ENCODE results near the gene PBOV1.

The PBOV1 gene

DNA sequence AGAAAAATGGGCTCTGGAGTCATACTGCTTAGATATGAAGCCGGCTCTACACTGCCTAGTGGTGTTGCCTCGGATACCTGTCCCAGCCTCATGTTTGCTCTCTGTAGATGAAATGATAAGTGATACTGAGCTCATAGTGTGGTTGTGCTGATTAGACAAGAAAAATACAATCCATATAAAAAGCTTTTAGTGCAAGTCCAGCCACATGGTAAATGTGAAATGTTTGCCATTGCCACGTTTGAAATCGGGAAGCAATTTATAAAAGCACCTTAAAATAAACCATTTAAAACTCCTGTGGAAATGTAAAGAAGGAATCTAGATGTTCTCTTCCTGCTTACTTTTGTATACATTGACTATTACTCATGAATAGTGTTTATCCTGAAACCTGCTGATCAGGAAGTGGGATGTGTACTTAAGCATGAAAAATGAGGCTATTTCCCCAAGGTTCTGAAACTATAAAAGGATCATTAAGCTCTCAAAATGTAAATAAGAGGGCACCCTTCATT lies 13.1 kb upstream of the PBOV1 start:
- TF ChIP-seq, protein P1, sequence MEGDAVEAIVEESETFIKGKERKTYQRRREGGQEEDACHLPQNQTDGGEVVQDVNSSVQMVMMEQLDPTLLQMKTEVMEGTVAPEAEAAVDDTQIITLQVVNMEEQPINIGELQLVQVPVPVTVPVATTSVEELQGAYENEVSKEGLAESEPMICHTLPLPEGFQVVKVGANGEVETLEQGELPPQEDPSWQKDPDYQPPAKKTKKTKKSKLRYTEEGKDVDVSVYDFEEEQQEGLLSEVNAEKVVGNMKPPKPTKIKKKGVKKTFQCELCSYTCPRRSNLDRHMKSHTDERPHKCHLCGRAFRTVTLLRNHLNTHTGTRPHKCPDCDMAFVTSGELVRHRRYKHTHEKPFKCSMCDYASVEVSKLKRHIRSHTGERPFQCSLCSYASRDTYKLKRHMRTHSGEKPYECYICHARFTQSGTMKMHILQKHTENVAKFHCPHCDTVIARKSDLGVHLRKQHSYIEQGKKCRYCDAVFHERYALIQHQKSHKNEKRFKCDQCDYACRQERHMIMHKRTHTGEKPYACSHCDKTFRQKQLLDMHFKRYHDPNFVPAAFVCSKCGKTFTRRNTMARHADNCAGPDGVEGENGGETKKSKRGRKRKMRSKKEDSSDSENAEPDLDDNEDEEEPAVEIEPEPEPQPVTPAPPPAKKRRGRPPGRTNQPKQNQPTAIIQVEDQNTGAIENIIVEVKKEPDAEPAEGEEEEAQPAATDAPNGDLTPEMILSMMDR (IDR thresholded peaks at IDR 0.05), result no peak
- Histone ChIP-seq H3K27me3 (no peaks in the 10 kb centered on the region), H3K27ac (no peak overlapping the region), H3K4me3 (ENCODE audit: low read depth in 1 of 2, low read length in 1 of 2) (no peak overlapping the region), H3K9me3 (no peaks in the 10 kb centered on the region), H3K4me1 (ENCODE audit: control insufficient read depth in 1 of 2, insufficient read depth in 1 of 2, low read depth in 1 of 2, low read length in 1 of 2) (no peaks in the 10 kb centered on the region), H3K36me3 (no peaks in the 10 kb centered on the region)

DNA sequence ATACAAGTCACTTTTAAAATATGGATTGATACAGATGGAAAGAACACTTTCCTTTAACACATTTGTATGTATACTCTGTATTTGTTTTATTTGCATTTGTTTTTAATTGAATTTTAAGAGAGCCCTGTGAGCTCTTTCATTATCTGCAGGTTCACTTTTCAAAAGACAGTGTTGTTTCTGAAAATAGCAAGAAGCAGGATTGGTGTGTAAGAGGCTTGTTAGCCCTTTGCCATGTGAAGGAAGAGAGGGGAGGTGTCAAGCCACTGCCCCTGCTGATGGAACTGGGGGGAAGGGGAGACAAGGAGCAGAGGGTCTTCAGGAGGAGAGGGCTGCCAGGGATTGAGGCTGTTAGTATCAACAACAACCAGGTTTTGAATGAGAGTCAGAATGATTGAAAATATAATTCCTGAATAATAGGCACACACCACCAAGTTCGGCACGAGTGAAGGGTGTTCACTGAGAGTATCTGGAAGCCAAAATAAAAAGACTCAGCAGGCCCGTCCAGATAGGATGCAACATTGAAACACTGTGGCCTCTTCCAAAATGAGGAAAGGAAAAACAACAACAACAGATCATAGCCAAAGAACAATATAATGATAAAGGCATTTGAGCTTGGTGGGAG lies 12.6 kb upstream of the PBOV1 start:
- Histone ChIP-seq H3K27me3 (no peaks in the 10 kb centered on the region), H3K27ac (no peak overlapping the region), H3K4me1 (ENCODE audit: control insufficient read depth in 1 of 2, insufficient read depth in 1 of 2, low read depth in 1 of 2, low read length in 1 of 2) (no peaks in the 10 kb centered on the region), H3K36me3 (no peaks in the 10 kb centered on the region), H3K9me3 (no peaks in the 10 kb centered on the region), H3K4me3 (ENCODE audit: low read depth in 1 of 2, low read length in 1 of 2) (no peak overlapping the region)
- TF ChIP-seq, protein P1 (IDR thresholded peaks at IDR 0.05), result no peak

DNA sequence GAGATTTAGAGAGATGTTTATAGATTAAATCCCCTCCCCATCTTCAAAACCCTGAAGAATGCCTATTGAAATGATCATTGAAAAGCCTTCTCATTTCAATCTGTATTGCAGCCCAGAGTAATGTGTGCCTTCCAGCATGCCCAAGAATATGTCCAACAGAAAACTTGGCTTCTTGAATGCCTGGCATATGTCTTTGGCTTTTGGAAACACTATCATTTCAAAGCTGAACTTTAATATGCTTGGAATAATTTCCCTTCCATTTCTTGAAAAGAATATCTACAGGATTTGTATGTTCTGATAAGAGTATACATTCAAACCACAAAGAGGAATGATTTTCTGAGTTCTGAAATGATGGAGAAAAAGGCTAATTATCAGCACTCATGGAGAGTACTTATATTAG lies 11.9 kb upstream of the PBOV1 start:
- TF ChIP-seq, protein P1 (IDR thresholded peaks at IDR 0.05), result no peak
- Histone ChIP-seq H3K4me3 (ENCODE audit: low read depth in 1 of 2, low read length in 1 of 2) (no peak overlapping the region), H3K27me3 (no peaks in the 10 kb centered on the region), H3K4me1 (ENCODE audit: control insufficient read depth in 1 of 2, insufficient read depth in 1 of 2, low read depth in 1 of 2, low read length in 1 of 2) (no peaks in the 10 kb centered on the region), H3K27ac (no peak overlapping the region), H3K9me3 (no peaks in the 10 kb centered on the region), H3K36me3 (no peaks in the 10 kb centered on the region)

DNA sequence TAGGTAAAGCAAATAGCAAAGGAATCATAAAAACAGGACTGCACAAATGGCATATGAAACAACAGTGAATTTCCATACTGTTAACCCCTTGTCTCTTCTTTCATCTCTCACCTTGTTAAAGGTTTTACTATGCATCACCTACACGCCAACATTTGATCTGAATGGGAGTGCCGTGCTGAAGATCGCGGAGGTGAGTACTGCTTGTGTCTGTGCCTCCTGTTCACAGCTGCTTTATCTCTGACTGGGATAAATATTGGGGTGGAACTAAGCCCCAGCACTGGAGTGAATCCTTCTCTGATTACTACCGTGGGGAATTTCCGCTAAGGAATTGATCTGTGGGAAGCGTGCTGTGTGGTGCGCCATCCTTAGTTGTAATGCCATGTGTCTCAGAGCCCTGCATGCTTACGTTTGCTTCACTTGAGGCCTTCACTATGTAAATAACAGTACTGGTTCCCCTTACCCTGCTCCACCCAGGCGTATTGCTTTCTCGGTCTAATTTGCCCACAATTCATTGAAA lies 11.4 kb upstream of the PBOV1 start:
- Histone ChIP-seq H3K27me3 (no peaks in the 10 kb centered on the region), H3K4me3 (ENCODE audit: low read depth in 1 of 2, low read length in 1 of 2) (no peak overlapping the region), H3K36me3 (no peaks in the 10 kb centered on the region), H3K9me3 (no peaks in the 10 kb centered on the region), H3K27ac (no peak overlapping the region), H3K4me1 (ENCODE audit: control insufficient read depth in 1 of 2, insufficient read depth in 1 of 2, low read depth in 1 of 2, low read length in 1 of 2) (no peaks in the 10 kb centered on the region)
- TF ChIP-seq, protein P1 (IDR thresholded peaks at IDR 0.05), result no peak

DNA sequence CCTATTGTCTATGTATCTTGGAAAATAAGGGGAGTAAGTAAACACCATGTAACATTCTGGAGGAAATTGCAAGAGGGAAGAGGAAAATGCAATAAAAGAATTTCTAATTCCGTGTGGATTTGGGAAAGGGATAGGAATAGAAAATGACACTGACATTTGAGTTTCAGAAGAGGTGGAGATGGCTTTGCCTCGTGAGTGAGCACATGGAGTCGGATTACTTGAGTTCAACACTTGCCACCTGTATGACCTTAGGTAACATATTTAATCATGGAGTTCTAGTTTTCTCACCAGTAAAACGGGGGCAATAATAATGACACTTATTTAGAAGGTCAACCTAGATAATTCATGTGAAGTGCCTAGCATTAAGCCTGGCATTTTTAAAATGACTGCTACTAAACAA lies 10.8 kb upstream of the PBOV1 start:
- H3K4me3 ChIP-seq (ENCODE audit: low read depth in 1 of 2, low read length in 1 of 2), result no peak overlapping the region
- TF ChIP-seq, protein P1 (IDR thresholded peaks at IDR 0.05), result no peak
- H3K27ac ChIP-seq, result no peak overlapping the region
- no peaks in the 10 kb centered on the region for H3K9me3 ChIP-seq
- H3K27me3 ChIP-seq, result no peaks in the 10 kb centered on the region
- H3K36me3 ChIP-seq, result no peaks in the 10 kb centered on the region
- H3K4me1 ChIP-seq (ENCODE audit: control insufficient read depth in 1 of 2, insufficient read depth in 1 of 2, low read depth in 1 of 2, low read length in 1 of 2), result no peaks in the 10 kb centered on the region

Data from neutrophil (primary cell).